ENCODE results near the gene SRGAP2B. TPM values are rescaled to one million over a fixed set of nuclear protein-coding genes. Genes with fewer than 3 reads are reported as not detected.
"Not testable (repeated sequence)": the region's sequence is repeated elsewhere in the genome, so short reads cannot be mapped to it uniquely, and the experiment has no call there.

The SRGAP2B gene
- total RNA-seq, 2 experiments from 2014 or later: 21.8 to 25.3 TPM

DNA sequence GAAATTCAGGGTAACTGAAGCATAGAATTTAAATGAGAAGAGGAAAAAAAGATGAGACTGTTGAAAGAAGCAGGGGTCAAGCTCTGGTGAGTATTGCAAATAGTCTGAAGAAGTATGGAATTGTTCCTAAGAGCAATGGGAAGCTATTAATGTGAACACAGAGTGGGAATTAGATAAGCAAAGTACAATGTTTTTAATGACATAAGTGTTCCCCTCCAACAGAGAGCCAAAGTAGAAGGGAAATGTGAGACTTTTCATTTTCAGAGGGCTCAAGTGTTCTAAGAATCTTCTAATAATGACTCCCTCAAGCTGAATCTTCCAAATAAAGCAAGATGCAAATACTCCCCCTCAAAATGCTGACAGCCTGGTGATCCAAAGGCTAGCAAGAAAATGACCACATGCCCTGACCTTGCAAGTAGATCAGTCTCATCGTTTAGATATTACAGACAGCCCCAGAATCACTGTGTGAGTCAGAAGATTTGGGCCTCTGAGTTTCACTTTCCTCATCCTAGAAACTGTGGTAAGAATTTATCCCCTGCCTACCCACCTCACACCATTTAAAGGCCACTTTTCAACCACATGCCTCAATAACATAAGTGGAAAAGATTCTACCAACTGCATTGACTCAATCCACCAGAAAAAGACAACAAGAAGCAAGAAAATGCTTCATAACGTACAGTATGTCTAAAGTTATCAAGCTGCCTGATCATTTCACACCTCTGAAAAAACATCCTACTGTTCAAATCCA lies 79.2 kb downstream of the SRGAP2B start:
- H3K4me1 Mint-ChIP-seq (ENCODE audit: low read depth); H3K4me3 Mint-ChIP-seq; H3K27ac Mint-ChIP-seq; CTCF ChIA-PET; POLR2A ChIA-PET; H3K27me3 Mint-ChIP-seq; DNase-seq; H3K36me3 Mint-ChIP-seq; intact Hi-C loops (cut with micrococcal nuclease); H3K9me3 Mint-ChIP-seq: not testable (repeated sequence)

DNA sequence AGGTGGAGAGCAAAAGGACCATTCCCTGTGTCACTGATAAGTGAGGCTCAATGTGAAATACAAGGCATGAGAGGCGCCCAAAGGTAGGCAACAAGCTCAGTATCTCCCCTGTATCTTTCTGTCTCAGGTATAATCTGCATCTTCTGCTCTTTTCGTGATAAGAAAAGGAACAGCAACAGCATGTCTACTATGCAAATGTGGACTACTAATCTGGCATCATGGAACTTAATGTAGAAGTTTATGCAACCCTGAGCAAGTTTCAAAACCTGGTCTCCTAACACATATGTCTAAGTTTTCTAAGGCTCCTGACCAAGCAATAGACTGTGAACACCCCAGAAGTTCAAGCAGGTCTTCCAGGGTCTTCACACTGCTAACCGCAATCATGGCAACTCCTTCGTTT lies 81.8 kb downstream of the SRGAP2B start:
- H3K27me3 Mint-ChIP-seq; CTCF ChIA-PET; POLR2A ChIA-PET; H3K36me3 Mint-ChIP-seq; DNase-seq; H3K4me1 Mint-ChIP-seq (ENCODE audit: low read depth); intact Hi-C loops (cut with micrococcal nuclease); H3K9me3 Mint-ChIP-seq; H3K27ac Mint-ChIP-seq; H3K4me3 Mint-ChIP-seq: not testable (repeated sequence)

DNA sequence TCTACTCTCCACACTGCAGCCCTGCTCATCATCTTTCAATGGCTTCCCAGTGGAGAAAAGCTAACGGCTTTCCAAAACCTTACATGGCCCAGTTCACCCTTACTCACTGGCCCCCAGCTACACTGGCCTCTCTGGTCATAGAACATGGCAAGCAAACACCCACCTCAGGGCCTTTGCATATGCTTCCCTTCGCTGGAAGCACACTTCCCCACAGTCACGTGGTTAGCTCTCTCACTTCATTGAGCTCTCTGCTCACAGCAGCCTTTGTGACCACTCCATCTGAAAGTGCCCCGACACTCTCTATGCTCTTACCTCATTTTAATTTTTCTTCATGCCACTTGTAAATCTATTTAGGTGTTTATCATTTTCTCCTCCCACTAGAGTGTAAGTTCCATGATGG lies 83.3 kb downstream of the SRGAP2B start:
- H3K4me1 Mint-ChIP-seq (ENCODE audit: low read depth); H3K27me3 Mint-ChIP-seq; H3K27ac Mint-ChIP-seq; CTCF ChIA-PET; H3K36me3 Mint-ChIP-seq; H3K9me3 Mint-ChIP-seq; H3K4me3 Mint-ChIP-seq; intact Hi-C loops (cut with micrococcal nuclease); POLR2A ChIA-PET; DNase-seq: not testable (repeated sequence)

- POLR2A ChIA-PET: not testable (repeated sequence)
Measured at GRCh38 chr1:145010580-145010979, 84.5 kb downstream of the SRGAP2B start.

DNA sequence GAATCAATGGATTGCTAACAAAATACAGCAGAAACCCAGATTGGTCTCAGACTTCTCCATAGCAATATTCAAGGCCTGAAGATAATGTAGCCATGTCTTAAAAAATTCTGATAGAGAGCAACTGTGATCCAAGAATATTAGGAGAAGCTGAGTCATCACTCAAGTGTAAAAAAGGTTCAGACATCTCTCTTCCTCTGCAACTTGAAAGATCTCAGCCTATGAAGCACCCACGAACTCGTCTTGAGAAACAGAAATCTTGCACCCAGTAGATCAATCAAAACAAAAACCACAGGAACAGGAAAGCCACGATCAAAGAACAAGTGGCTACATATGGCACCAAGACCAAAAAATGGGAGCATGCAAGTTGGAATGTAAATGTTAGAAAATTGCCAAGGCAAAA lies 85.2 kb downstream of the SRGAP2B start:
- H3K4me1 Mint-ChIP-seq (ENCODE audit: low read depth); CTCF ChIA-PET; POLR2A ChIA-PET; intact Hi-C loops (cut with micrococcal nuclease); H3K9me3 Mint-ChIP-seq; H3K27me3 Mint-ChIP-seq; H3K36me3 Mint-ChIP-seq; H3K4me3 Mint-ChIP-seq; H3K27ac Mint-ChIP-seq: not testable (repeated sequence)
- DNase-seq: peak; percentile 8

More at GRCh38 chr1:145010580-145010979, 84.5 kb downstream of the SRGAP2B start:
- H3K36me3 Mint-ChIP-seq; H3K9me3 Mint-ChIP-seq; intact Hi-C loops (cut with micrococcal nuclease); H3K4me1 Mint-ChIP-seq (ENCODE audit: low read depth); H3K27me3 Mint-ChIP-seq; H3K27ac Mint-ChIP-seq; DNase-seq; H3K4me3 Mint-ChIP-seq; CTCF ChIA-PET: not testable (repeated sequence)

- DNase-seq; CTCF ChIA-PET; intact Hi-C loops (cut with micrococcal nuclease); H3K27ac Mint-ChIP-seq; POLR2A ChIA-PET; H3K9me3 Mint-ChIP-seq; H3K36me3 Mint-ChIP-seq; H3K4me1 Mint-ChIP-seq (ENCODE audit: low read depth); H3K4me3 Mint-ChIP-seq; H3K27me3 Mint-ChIP-seq: not testable (repeated sequence)
Measured at GRCh38 chr1:145008388-145008787, 86.7 kb downstream of the SRGAP2B start.

DNA sequence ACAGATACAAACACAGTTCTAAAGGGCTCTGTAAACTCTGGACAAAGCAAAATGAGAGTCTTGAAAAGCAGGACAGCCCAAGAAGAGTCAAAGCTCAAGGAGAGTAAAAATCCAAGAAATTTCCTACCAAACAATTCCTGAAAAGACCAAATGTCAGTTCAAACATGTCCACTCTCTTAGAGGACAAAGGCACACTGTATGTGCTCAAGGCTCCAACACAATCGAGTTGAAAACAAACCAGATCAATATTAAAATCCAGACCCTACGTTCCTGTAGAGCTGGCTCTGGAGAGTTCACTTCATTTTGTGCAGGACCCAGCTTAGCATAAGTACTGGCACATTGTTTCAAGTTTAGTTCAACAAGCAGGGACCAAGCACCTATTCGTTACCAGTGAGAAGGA lies 90.0 kb downstream of the SRGAP2B start:
- POLR2A ChIA-PET; H3K9me3 Mint-ChIP-seq; H3K4me1 Mint-ChIP-seq (ENCODE audit: low read depth); H3K27me3 Mint-ChIP-seq; H3K36me3 Mint-ChIP-seq; CTCF ChIA-PET; H3K27ac Mint-ChIP-seq; DNase-seq; H3K4me3 Mint-ChIP-seq; intact Hi-C loops (cut with micrococcal nuclease): not testable (repeated sequence)

GRCh38 chr1:145001381-145001780 lies 93.7 kb downstream of the SRGAP2B start:
- DNase-seq; H3K4me3 Mint-ChIP-seq; H3K27me3 Mint-ChIP-seq; H3K27ac Mint-ChIP-seq; POLR2A ChIA-PET; H3K9me3 Mint-ChIP-seq; intact Hi-C loops (cut with micrococcal nuclease); CTCF ChIA-PET; H3K4me1 Mint-ChIP-seq (ENCODE audit: low read depth); H3K36me3 Mint-ChIP-seq: not testable (repeated sequence)

DNA sequence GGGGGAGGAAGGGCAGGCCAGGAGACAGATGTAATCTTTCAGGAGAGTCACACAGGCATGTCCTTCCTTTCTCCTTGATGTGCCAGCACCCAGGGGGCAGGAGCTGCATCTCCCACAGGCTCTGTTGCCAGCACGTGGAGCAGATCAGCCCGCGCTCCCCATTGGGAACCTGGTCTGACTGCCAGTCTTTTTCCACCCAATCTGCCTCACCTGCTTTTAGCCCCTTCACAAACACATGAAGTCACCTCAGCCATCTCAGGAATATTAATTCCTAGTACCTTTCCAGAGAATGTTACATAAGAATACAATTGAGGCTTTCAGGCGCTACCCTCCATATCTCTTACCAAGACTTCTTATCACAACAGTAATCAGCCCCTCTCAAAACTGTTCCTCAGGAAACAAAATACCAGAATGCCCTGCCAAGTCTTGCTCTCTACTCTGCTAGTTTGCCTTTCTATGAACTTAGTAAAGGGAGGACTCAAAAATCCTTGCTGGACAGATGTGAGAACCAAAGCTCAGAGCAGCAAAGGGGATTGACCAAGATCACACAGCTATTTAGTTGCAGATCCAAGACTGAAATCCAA lies 94.3 kb downstream of the SRGAP2B start:
- H3K27me3 Mint-ChIP-seq, POLR2A ChIA-PET: not testable (repeated sequence)

DNA sequence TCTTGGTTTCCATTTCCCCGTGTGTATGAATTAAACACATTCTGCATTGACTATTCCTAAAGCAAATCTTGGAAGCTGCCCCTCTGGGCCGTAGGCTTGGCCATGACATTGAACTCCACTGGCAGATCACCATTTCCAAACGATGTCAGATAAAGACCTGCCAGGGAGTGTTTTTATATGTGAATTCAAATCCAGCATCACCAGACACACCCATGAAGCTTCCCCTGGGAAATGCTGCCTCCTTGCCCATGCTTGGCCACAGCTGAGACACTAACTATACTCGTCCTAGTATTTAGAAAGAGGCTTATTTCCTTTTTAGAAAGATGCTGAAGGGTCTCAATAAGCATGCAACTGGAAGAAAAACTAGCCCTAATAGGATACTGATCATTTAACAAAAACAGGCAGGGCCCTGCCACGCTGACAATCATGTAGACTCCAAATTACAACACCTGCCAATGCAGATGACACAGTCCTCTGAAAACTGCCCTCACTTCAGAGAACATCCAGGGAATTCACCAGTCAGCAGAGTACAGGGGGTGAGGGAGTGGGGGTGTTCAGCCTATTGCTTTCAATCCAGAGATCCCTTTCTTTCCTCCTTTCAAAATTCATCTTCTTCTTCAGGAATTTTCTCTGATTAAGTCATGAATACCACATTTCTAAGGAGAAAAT lies 94.9 kb downstream of the SRGAP2B start:
- POLR2A ChIA-PET; intact Hi-C loops (cut with micrococcal nuclease); H3K36me3 Mint-ChIP-seq; H3K9me3 Mint-ChIP-seq; H3K27ac Mint-ChIP-seq; H3K27me3 Mint-ChIP-seq; DNase-seq; H3K4me3 Mint-ChIP-seq; H3K4me1 Mint-ChIP-seq (ENCODE audit: low read depth); CTCF ChIA-PET: not testable (repeated sequence)

More for the DNA sequence above, 94.3 kb downstream of the SRGAP2B start:
- H3K27ac Mint-ChIP-seq; DNase-seq; H3K36me3 Mint-ChIP-seq; H3K4me1 Mint-ChIP-seq (ENCODE audit: low read depth); intact Hi-C loops (cut with micrococcal nuclease); H3K4me3 Mint-ChIP-seq; CTCF ChIA-PET; H3K9me3 Mint-ChIP-seq: not testable (repeated sequence)

- H3K27ac Mint-ChIP-seq; H3K27me3 Mint-ChIP-seq; intact Hi-C loops (cut with micrococcal nuclease); H3K36me3 Mint-ChIP-seq; H3K4me1 Mint-ChIP-seq (ENCODE audit: low read depth); CTCF ChIA-PET; H3K9me3 Mint-ChIP-seq; DNase-seq; H3K4me3 Mint-ChIP-seq; POLR2A ChIA-PET: not testable (repeated sequence)
Measured at GRCh38 chr1:144998981-144999273, 96.2 kb downstream of the SRGAP2B start.

GRCh38 chr1:144998134-144998980 lies 96.8 kb downstream of the SRGAP2B start:
- H3K27ac Mint-ChIP-seq: not testable (repeated sequence)

More at GRCh38 chr1:144998134-144998980, 96.8 kb downstream of the SRGAP2B start:
- H3K4me1 Mint-ChIP-seq (ENCODE audit: low read depth); H3K27me3 Mint-ChIP-seq; H3K9me3 Mint-ChIP-seq; CTCF ChIA-PET; H3K4me3 Mint-ChIP-seq; intact Hi-C loops (cut with micrococcal nuclease); H3K36me3 Mint-ChIP-seq; POLR2A ChIA-PET; DNase-seq: not testable (repeated sequence)
